Heart left ventricle (tissue), 16 donors: ENCODE measurements around the gene UVRAG. TPM values are rescaled to one million over a fixed set of nuclear protein-coding genes. Genes with fewer than 3 reads are reported as not detected.
A peak's percentile ranks its signal among the peaks of the same experiment; 100 is the strongest.
"Not testable (repeated sequence)": the region's sequence is repeated elsewhere in the genome, so short reads cannot be mapped to it uniquely, and the experiment has no call there.

Experiments
- ATAC-seq, 4 donors: fragments of 200-7000 bp; cut with Tn5 transposase; one replicate each; pipeline ENCODE4 v1.9.1; 2020 to 2022; ENCODE audit warnings: moderate library complexity in 4 of 4, mild to moderate bottlenecking in 3 of 4, moderate number of reproducible peaks in 1 of 4
- DNase-seq, 5 donors: peaks; one replicate each; pipeline ENCODE4 v3.0.0-alpha.2; 2020
- H3K27ac ChIP-seq, 12 donors: fragments of 200-600 bp; sonication (generic) in 4 of 12; one replicate each; pipeline versions ENCODE4 v1.5.0 to v1.8.0; 2016 to 2022; ENCODE audit warnings: mild to moderate bottlenecking in 2 of 12
- H3K27me3 ChIP-seq, 9 donors: fragments of 200-600 bp; sonication (generic) in 2 of 9; one replicate each; pipeline versions ENCODE4 v1.5.1 to v1.8.0; 2016 to 2022; ENCODE audit warnings: mild to moderate bottlenecking in 3 of 9
- H3K36me3 ChIP-seq, 9 donors: fragments of 200-600 bp; sonication (generic) in 2 of 9; one replicate each; pipeline versions ENCODE4 v1.5.0 to v1.8.0; 2018 to 2022; ENCODE audit warnings: mild to moderate bottlenecking in 2 of 9
- H3K4me1 ChIP-seq, 12 donors: fragments of 200-600 bp; sonication (generic) in 4 of 12; one replicate each; pipeline versions ENCODE4 v1.5.0 to v1.8.0; 2016 to 2022; ENCODE audit warnings: mild to moderate bottlenecking in 3 of 12
- H3K4me3 ChIP-seq, 12 donors: fragments of 200-600 bp; sonication (generic) in 4 of 12; one replicate each; pipeline versions ENCODE4 v1.5.0 to v1.8.0; 2017 to 2022; ENCODE audit warnings: mild to moderate bottlenecking in 9 of 12, moderate library complexity in 4 of 12
- H3K9me3 ChIP-seq, 12 donors: fragments of 200-600 bp; sonication (generic) in 4 of 12; one replicate each; pipeline versions ENCODE4 v1.5.0 to v1.8.0; 2016 to 2022; ENCODE audit warnings: mild to moderate bottlenecking in 1 of 12
- POLR2A ChIP-seq, 2 donors: fragments of 450-650 bp; IDR thresholded peaks; one replicate each; pipeline ENCODE4 v1.6.1; 2017; ENCODE audit warnings: antibody characterized with exemption in 2 of 2, mild to moderate bottlenecking in 2 of 2, moderate library complexity in 2 of 2
- WGBS, 4 donors: extraction: QIAGEN DNeasy Blood & Tissue Kit in 2 of 4; methylation state at CpG; one replicate each; pipeline versions ENCODE4 v1.1.5 to v1.1.7; 2013 to 2018; 5-methylcytosine and 5-hydroxymethylcytosine counted together
- intact Hi-C, 10 donors: fragments of 100-400 bp; cut with DNase I; formaldehyde crosslinking; loops; one replicate each; pipeline versions ENCODE4 v1.11.1 to v1.14.2; 2022
- polyA plus RNA-seq, 2 donors: library from polyadenylated mRNA; stranded (reverse); fragments of 200-250 nt; gene quantifications; one replicate each; pipeline ENCODE4 v1.2.3, GENCODE V29; 2013
- total RNA-seq, 9 donors: library from RNA; depleted of rRNA in 2 of 9; stranded (reverse); fragments of >200 nt in 2 of 9; fragmentation: NEBNext Ultra II Directional in 3 of 9; extraction: Animal tissue kit (Norgen Biotek cat#: 25700) in 3 of 9; gene quantifications; one replicate each; pipeline versions ENCODE4 v1.1.0 to v1.2.4, GENCODE V29; 2016 to 2023
- TF ChIP-seq, protein P1 (sequence below), 12 donors: fragments of 200-600 bp; sonication (generic) in 4 of 12; IDR thresholded peaks; one replicate each; pipeline versions ENCODE4 v1.5.0 to v1.8.0; 2018 to 2022; ENCODE audit warnings: antibody characterized with exemption in 12 of 12, mild to moderate bottlenecking in 5 of 12
- donor health status: ischemic (EF 13 %, LVEDD 7.1; RV severe dilation, severe dysfunction).
- donor health status: healthy with polysubstance abuse.
- donor health status: DM: no; HTN: yes; CAD: no.
- donor health status: DM: no; HTN: no; CAD: no.
- donor health status: ischemic (EF 25% LVEDD 6.9; RV normal size, moderate dysfunction).
- donor health status: ischemic (EF 25% LVEDD 5.7; RV mildly dilated, moderate dysfunction).
- donor health status: healthy.
- donor health status: DM: yes; HTN: yes; CAD: no.
- donor health status: ischemic (EF 35%, LVEDD 5.7; RV mildly dilated, moderate dysfunction).
- donor health status: nonischemic (EF 11% LVEDD 7.7; RV severe dilation, severe dysfunction).
- donor health status: DM: yes; HTN: yes; CAD: no.
- donor health status: PGD.
- donor health status: ischemic (EF 29% LVEDD 5.4; RV normal size, mild dysfunction).
- donor health status: nonischemic (EF 23%, LVEDD 6.1; RV moderate dilation, normal function).

Gene UVRAG
- total and polyA plus RNA-seq, 11 donors = 4.5 to 22.6 (median 15.0) TPM

- peaks cover 0 to 12% (median 2%) of the 10 kb centered on the region in 12 donors for H3K9me3 ChIP-seq
- intact Hi-C loops = no loop called here
- DNase-seq = no peak
- 77 to 94% (median 93%) methylated on average over 2 of the region's 2 CpGs for WGBS, 4 donors
- ATAC-seq = no peak
- no peaks in the 10 kb centered on the region for H3K36me3 ChIP-seq
- no peak for TF ChIP-seq POLR2A (IDR thresholded peaks at IDR 0.05)
- TF ChIP-seq, protein P1, sequence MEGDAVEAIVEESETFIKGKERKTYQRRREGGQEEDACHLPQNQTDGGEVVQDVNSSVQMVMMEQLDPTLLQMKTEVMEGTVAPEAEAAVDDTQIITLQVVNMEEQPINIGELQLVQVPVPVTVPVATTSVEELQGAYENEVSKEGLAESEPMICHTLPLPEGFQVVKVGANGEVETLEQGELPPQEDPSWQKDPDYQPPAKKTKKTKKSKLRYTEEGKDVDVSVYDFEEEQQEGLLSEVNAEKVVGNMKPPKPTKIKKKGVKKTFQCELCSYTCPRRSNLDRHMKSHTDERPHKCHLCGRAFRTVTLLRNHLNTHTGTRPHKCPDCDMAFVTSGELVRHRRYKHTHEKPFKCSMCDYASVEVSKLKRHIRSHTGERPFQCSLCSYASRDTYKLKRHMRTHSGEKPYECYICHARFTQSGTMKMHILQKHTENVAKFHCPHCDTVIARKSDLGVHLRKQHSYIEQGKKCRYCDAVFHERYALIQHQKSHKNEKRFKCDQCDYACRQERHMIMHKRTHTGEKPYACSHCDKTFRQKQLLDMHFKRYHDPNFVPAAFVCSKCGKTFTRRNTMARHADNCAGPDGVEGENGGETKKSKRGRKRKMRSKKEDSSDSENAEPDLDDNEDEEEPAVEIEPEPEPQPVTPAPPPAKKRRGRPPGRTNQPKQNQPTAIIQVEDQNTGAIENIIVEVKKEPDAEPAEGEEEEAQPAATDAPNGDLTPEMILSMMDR (IDR thresholded peaks at IDR 0.05) = no peak
- H3K4me1 ChIP-seq = peaks cover 0 to 26% (median 4%) of the 10 kb centered on the region in 12 donors
- H3K27me3 ChIP-seq = no peaks in the 10 kb centered on the region
- no peak overlapping the region for H3K27ac ChIP-seq
- H3K4me3 ChIP-seq = no peak overlapping the region
Observed at GRCh38 chr11:75968021-75968625, 153.1 kb downstream of the UVRAG start.

- intact Hi-C loops = no loop called here
- 76 to 92% (median 82%) methylated on average over 5 of the region's 5 CpGs for WGBS, 4 donors
- TF ChIP-seq POLR2A (IDR thresholded peaks at IDR 0.05) = no peak
- TF ChIP-seq, protein P1 (IDR thresholded peaks at IDR 0.05) = no peak
Observed at GRCh38 chr11:75969626-75970308, 154.8 kb downstream of the UVRAG start.

GRCh38 chr11:75973710-75974109, 158.7 kb downstream of the UVRAG start:
- WGBS, 4 donors = 79 to 100% (median 98%) methylated on average over 3 of the region's 3 CpGs
- H3K9me3 ChIP-seq = peaks cover 0 to 25% (median 5%) of the 10 kb centered on the region in 12 donors
- H3K36me3 ChIP-seq, H3K4me3 ChIP-seq, DNase-seq, H3K4me1 ChIP-seq, intact Hi-C loops, ATAC-seq, H3K27ac ChIP-seq, H3K27me3 ChIP-seq: not testable (repeated sequence)

More at GRCh38 chr11:75969626-75970308, 154.8 kb downstream of the UVRAG start:
- no peak overlapping the region for H3K27ac ChIP-seq
- H3K9me3 ChIP-seq = peaks cover 0 to 22% (median 5%) of the 10 kb centered on the region in 12 donors
- no peaks in the 10 kb centered on the region for H3K36me3 ChIP-seq
- ATAC-seq (no peak), DNase-seq (no peak)
- peaks cover 0 to 26% (median 4%) of the 10 kb centered on the region in 12 donors for H3K4me1 ChIP-seq
- H3K27me3 ChIP-seq = no peaks in the 10 kb centered on the region
- no peak overlapping the region for H3K4me3 ChIP-seq

DNA sequence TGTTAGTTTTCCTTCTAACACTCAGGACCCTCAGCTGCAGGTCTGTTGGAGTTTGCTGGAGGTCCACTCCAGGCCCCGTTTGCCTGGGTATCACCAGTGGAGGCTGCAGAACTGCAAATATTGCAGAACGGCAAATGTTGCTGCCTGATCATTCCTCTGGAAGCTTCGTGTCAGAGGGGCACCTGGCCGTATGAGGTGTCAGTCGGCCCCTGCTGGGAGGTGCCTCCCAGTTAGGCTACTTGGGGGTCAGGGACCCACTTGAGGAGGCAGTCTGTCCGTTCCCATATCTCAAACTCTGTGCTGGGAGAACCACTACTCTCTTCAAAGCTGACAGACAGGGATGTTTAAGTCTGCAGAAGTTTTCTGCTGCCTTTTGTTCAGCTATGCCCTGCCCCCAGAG, 164.1 kb downstream of the UVRAG start:
- H3K27me3 ChIP-seq, H3K27ac ChIP-seq, intact Hi-C loops, H3K36me3 ChIP-seq, H3K4me3 ChIP-seq, H3K9me3 ChIP-seq, H3K4me1 ChIP-seq, ATAC-seq: not testable (repeated sequence)
- peak in 1 of 5 donors; percentile 28 for DNase-seq
- 84 to 96% (median 94%) methylated on average over 4 to 6 of the region's 6 CpGs for WGBS, 4 donors

- H3K36me3 ChIP-seq = peaks cover 0 to 14% (median 13%) of the 10 kb centered on the region in 9 donors
- ATAC-seq, H3K27ac ChIP-seq, DNase-seq, H3K27me3 ChIP-seq, H3K4me3 ChIP-seq, intact Hi-C loops, H3K9me3 ChIP-seq, H3K4me1 ChIP-seq: not testable (repeated sequence)
- WGBS, 4 donors = 84 to 96% (median 93%) methylated on average over 19 to 22 of the region's 22 CpGs
Observed at GRCh38 chr11:75979479-75980027, 164.5 kb downstream of the UVRAG start.
